IPS-20b (cell line): Measurements from ENCODE around the gene NT5DC3.

ENCODE experiments used
- H3K27ac ChIP-seq: one replicate; pipeline ENCODE4 v1.5.1; 2013; ENCODE audit warnings: low read length
- H3K27me3 ChIP-seq: 2 replicates; pipeline ENCODE4 v1.6.1; 2013; ENCODE audit warnings: mild to moderate bottlenecking, low read length, inconsistent platforms; ENCODE audit not compliant: insufficient read depth
- H3K36me3 ChIP-seq: 2 replicates; pipeline ENCODE4 v1.6.1; 2013; ENCODE audit warnings: low read depth, mild to moderate bottlenecking, inconsistent platforms, low read length, moderate library complexity; ENCODE audit not compliant: insufficient read depth
- H3K4me1 ChIP-seq: 2 replicates; pipeline ENCODE4 v1.6.1; 2013; ENCODE audit warnings: mild to moderate bottlenecking, control low read depth, inconsistent platforms, low read length, moderate library complexity; ENCODE audit not compliant: insufficient read depth
- H3K4me3 ChIP-seq: 2 replicates; pipeline ENCODE4 v1.5.1; 2013; ENCODE audit warnings: mild to moderate bottlenecking, low read length, inconsistent platforms
- H3K9ac ChIP-seq: 2 replicates; pipeline ENCODE4 v1.6.1; 2013; ENCODE audit warnings: low read depth, mild to moderate bottlenecking, inconsistent platforms, low read length, moderate library complexity
- H3K9me3 ChIP-seq: 2 replicates; pipeline ENCODE4 v1.6.1; 2013; ENCODE audit warnings: mild to moderate bottlenecking, low read depth, low read length, inconsistent platforms; ENCODE audit not compliant: insufficient read depth

NT5DC3 gene

DNA sequence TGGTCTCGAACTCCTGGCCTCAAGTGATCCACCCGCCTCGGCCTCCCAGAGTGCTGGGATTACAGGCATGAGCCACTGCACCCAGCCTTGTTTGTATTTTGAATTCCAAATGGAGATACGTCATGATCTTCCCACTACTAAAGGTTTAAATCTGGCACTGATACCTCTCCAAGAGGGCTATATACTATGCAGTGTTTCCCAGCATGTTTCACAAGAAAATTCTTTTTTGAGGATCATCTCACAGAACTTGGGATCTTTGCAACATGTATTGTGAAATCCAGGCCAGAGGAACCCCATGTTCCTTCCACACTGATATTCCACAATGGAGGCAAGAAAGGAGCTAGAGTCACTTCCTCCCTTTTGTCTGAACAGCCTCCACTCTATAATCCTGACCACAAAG lies 112.7 kb downstream of the NT5DC3 start:
- H3K4me3 ChIP-seq: no peak overlapping the region
- H3K9ac ChIP-seq: no peak overlapping the region
- H3K27me3 ChIP-seq: no peaks in the 10 kb centered on the region
- no peaks in the 10 kb centered on the region for H3K4me1 ChIP-seq
- H3K27ac ChIP-seq: no peak overlapping the region
- H3K9me3 ChIP-seq: peaks cover 9% of the 10 kb centered on the region; the same call in 1 of the 2 replicates
- no peaks in the 10 kb centered on the region for H3K36me3 ChIP-seq

DNA sequence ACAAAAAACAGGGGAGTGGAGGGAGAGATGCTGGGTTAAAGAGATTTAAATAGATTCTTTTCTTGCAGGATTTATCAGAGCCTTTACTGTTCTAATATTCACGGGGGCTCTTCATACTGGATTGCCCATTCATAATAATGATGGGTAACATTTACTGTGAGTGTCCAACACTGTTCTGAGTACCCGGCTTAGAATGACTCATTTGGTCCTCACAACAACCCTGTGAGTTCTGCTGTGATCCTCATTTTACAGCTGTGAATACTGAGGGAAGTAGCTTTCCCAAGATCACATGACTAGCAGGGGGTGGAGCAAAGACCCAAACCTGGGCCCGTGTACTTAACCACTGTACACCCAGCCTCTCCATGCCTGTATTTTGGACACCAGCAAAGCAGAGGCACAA lies 113.4 kb downstream of the NT5DC3 start:
- no peaks in the 10 kb centered on the region for H3K27me3 ChIP-seq
- no peaks in the 10 kb centered on the region for H3K4me1 ChIP-seq
- H3K9me3 ChIP-seq: peaks cover 9% of the 10 kb centered on the region; the same call in 1 of the 2 replicates
- H3K9ac ChIP-seq: no peak overlapping the region
- H3K27ac ChIP-seq: no peak overlapping the region
- H3K4me3 ChIP-seq: no peak overlapping the region
- no peaks in the 10 kb centered on the region for H3K36me3 ChIP-seq

DNA sequence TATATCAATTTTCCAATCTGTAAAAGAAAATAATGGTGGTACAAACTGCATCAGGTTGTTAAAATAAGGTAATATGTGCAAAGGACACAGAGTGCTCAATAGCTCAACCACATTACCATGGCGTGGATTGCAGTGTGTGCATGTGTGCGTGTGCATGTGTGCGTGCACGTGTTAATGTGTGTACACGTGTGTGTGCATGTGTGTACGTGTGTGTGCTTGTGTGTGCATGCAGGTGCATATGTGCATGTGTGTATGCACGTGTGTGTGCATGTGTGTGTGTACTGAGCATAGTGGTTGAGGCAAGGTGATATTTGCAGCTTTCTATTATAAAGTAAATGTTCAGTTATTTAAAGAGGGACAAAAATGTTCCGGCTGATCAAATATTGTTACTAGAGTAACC lies 115.6 kb downstream of the NT5DC3 start:
- H3K4me3 ChIP-seq: no peak overlapping the region
- no peaks in the 10 kb centered on the region for H3K27me3 ChIP-seq
- no peak overlapping the region for H3K9ac ChIP-seq
- no peaks in the 10 kb centered on the region for H3K4me1 ChIP-seq
- H3K36me3 ChIP-seq: no peaks in the 10 kb centered on the region
- H3K9me3 ChIP-seq: no peaks in the 10 kb centered on the region
- H3K27ac ChIP-seq: no peak overlapping the region
